NCI-H2196 treated with DMSO at 0.1 percent for 48 hours (cell line): ENCODE data around the gene TTLL11.

Source experiments
- DNase-seq: peaks from one replicate; lab custom pipeline; 2025; ENCODE audit not compliant: unreplicated experiment; lab: John Stamatoyannopoulos, UW

TTLL11 gene

GRCh38 chr9:121976751-121977150, 116.4 kb downstream of the TTLL11 start:
- DNase-seq: no peak

GRCh38 chr9:121975801-121976277, 117.3 kb downstream of the TTLL11 start:
- DNase-seq: no peak

GRCh38 chr9:121974421-121974820, 118.7 kb downstream of the TTLL11 start:
- no peak for DNase-seq

- DNase-seq: peak; percentile 76
Observed at GRCh38 chr9:121972501-121972981, 120.6 kb downstream of the TTLL11 start.

- no peak for DNase-seq
Observed at GRCh38 chr9:121968056-121968455, 125.1 kb downstream of the TTLL11 start.

- no peak for DNase-seq
Observed at GRCh38 chr9:121966706-121967105, 126.4 kb downstream of the TTLL11 start.

GRCh38 chr9:121963528-121963995, 129.5 kb downstream of the TTLL11 start:
- DNase-seq: no peak

GRCh38 chr9:121962421-121962820, 130.7 kb downstream of the TTLL11 start:
- DNase-seq: no peak

GRCh38 chr9:121960665-121961064, 132.4 kb downstream of the TTLL11 start:
- DNase-seq: no peak

GRCh38 chr9:121958530-121958929, 134.6 kb downstream of the TTLL11 start:
- DNase-seq: no peak

- no peak for DNase-seq
Observed at GRCh38 chr9:121956808-121957207, 136.3 kb downstream of the TTLL11 start.

GRCh38 chr9:121955649-121956048, 137.5 kb downstream of the TTLL11 start:
- DNase-seq: no peak

GRCh38 chr9:121954477-121955140, 138.5 kb downstream of the TTLL11 start:
- DNase-seq: no peak

GRCh38 chr9:121952611-121953010, 140.5 kb downstream of the TTLL11 start:
- no peak for DNase-seq

GRCh38 chr9:121950866-121951265, 142.2 kb downstream of the TTLL11 start:
- no peak for DNase-seq

GRCh38 chr9:121950441-121950840, 142.7 kb downstream of the TTLL11 start:
- no peak for DNase-seq

GRCh38 chr9:121949766-121950165, 143.3 kb downstream of the TTLL11 start:
- no peak for DNase-seq

- no peak for DNase-seq
Observed at GRCh38 chr9:121949364-121949763, 143.7 kb downstream of the TTLL11 start.

- peak; percentile 4 for DNase-seq
Observed at GRCh38 chr9:121947775-121948174, 145.3 kb downstream of the TTLL11 start.

GRCh38 chr9:121946465-121946864, 146.6 kb downstream of the TTLL11 start:
- no peak for DNase-seq

GRCh38 chr9:121945849-121946248, 147.3 kb downstream of the TTLL11 start:
- no peak for DNase-seq

- no peak for DNase-seq
Observed at GRCh38 chr9:121945281-121945680, 147.8 kb downstream of the TTLL11 start.

- no peak for DNase-seq
Observed at GRCh38 chr9:121944711-121945191, 148.4 kb downstream of the TTLL11 start.
